SK-N-SH (cell line): ENCODE measurements around the gene SGPL1. TPM values are rescaled to one million over a fixed set of nuclear protein-coding genes. Genes with fewer than 3 reads are reported as not detected.
A peak's percentile ranks its signal among the peaks of the same experiment; 100 is the strongest.

Source experiments
- CTCF ChIA-PET: fragments of 300-600, 350-600 bp; formaldehyde crosslinking; extraction: SDS; loops from one replicate; lab custom pipeline; 2021; lab: Yijun Ruan, JAX
- POLR2A ChIA-PET: fragments of 350-600 bp; sonication (Branson Sonifier 250); formaldehyde crosslinking; extraction: SDS; loops from one replicate; lab custom pipeline; 2020; ENCODE audit warnings: antibody characterized with exemption, inconsistent platforms; lab: Yijun Ruan, JAX
- DNase-seq: peaks from one replicate; pipeline ENCODE4 v3.0.0; 2012
- H2AFZ ChIP-seq: fragments of 200-600 bp; sonication (generic); 2 replicates; pipeline ENCODE4 v1.8.1; 2016; ENCODE audit warnings: antibody characterized with exemption, mild to moderate bottlenecking, low read depth
- H3F3A ChIP-seq: fragments of 200-600 bp; sonication (generic); replicated peaks from 2 replicates; pipeline ENCODE3; 2016; ENCODE audit warnings: antibody characterized with exemption, mild to moderate bottlenecking; ENCODE audit not compliant: insufficient read depth
- H3K27ac ChIP-seq, 2 experiments: fragments of 200-500 bp in 1 of 2; fragments of 200-600 bp in 1 of 2; sonication (Bioruptor generic) in 1 of 2; sonication (generic), shearing (Covaris generic) in 1 of 2; 2 replicates each; pipeline versions ENCODE4 v1.5.1 to v1.6.1; 2014 to 2016; ENCODE audit warnings: low read depth in 2 of 2, inconsistent platforms in 1 of 2, low read length in 1 of 2, mild to moderate bottlenecking in 1 of 2, mixed read lengths in 1 of 2
- H3K27me3 ChIP-seq: fragments of 200-600 bp; sonication (generic), shearing (Covaris generic); 2 replicates; pipeline ENCODE4 v1.6.1; 2016; ENCODE audit warnings: mixed run types; ENCODE audit not compliant: insufficient read depth
- H3K36me3 ChIP-seq, 2 experiments: fragments of 200-500 bp in 1 of 2; fragments of 200-600 bp in 1 of 2; sonication (Bioruptor generic) in 1 of 2; sonication (generic) in 1 of 2; replicated peaks in 1 of 2; 2 replicates each; pipeline versions ENCODE3 to v1.5.1; 2014 to 2016; ENCODE audit warnings: low read length in 1 of 2, mild to moderate bottlenecking in 1 of 2; ENCODE audit not compliant: insufficient read depth in 2 of 2, control insufficient read depth in 1 of 2
- H3K4me1 ChIP-seq, 2 experiments: fragments of 200-500 bp in 1 of 2; fragments of 200-600 bp in 1 of 2; sonication (Bioruptor generic) in 1 of 2; sonication (generic), shearing (Covaris generic) in 1 of 2; 2 replicates each; pipeline versions ENCODE4 v1.5.1 to v1.6.1; 2014 to 2016; ENCODE audit warnings: low read depth in 1 of 2, low read length in 1 of 2, mixed run types in 1 of 2; ENCODE audit not compliant: insufficient read depth in 2 of 2, control insufficient read depth in 1 of 2
- H3K4me2 ChIP-seq: fragments of 200-600 bp; sonication (generic), shearing (Covaris generic); 2 replicates; pipeline ENCODE4 v1.6.1; 2017; ENCODE audit warnings: mixed run types
- H3K4me3 ChIP-seq, 2 experiments: fragments of 200-500 bp in 1 of 2; fragments of 200-600 bp in 1 of 2; sonication (Bioruptor generic) in 1 of 2; sonication (generic), shearing (Covaris generic) in 1 of 2; 2 replicates each; pipeline versions ENCODE4 v1.5.1 to v1.8.1; 2014 to 2016; ENCODE audit warnings: low read depth in 2 of 2, inconsistent platforms in 1 of 2, low read length in 1 of 2, mild to moderate bottlenecking in 1 of 2, mixed read lengths in 1 of 2, moderate library complexity in 1 of 2
- H3K79me2 ChIP-seq: fragments of 200-600 bp; sonication (generic); 2 replicates; pipeline ENCODE4 v1.8.1; 2017; ENCODE audit warnings: mild to moderate bottlenecking; ENCODE audit not compliant: insufficient read depth
- H3K9ac ChIP-seq: fragments of 200-600 bp; sonication (generic); 2 replicates; pipeline ENCODE4 v1.6.1; 2017; ENCODE audit warnings: mixed run types
- H3K9me2 ChIP-seq: fragments of 200-600 bp; sonication (generic); 2 replicates; pipeline ENCODE4 v1.6.1; 2017; ENCODE audit warnings: mixed run types
- H3K9me3 ChIP-seq: fragments of 200-600 bp; sonication (generic); 2 replicates; pipeline ENCODE4 v1.6.1; 2017; ENCODE audit warnings: mixed run types, mild to moderate bottlenecking, moderate library complexity
- H4K20me1 ChIP-seq: fragments of 200-600 bp; sonication (generic); 2 replicates; pipeline ENCODE4 v1.6.1; 2017; ENCODE audit warnings: mild to moderate bottlenecking, mixed run types; ENCODE audit not compliant: insufficient read depth
- CHD2 ChIP-seq: fragments of 150-350 bp; IDR thresholded peaks from 2 replicates; pipeline ENCODE4 v1.6.1; 2018; ENCODE audit warnings: low read length; ENCODE audit not compliant: partially characterized antibody
- EP300 ChIP-seq, 2 experiments: IDR thresholded peaks; 2 replicates each; pipeline versions ENCODE4 v1.4.0 to v1.6.1; 2012; ENCODE audit warnings: borderline replicate concordance in 1 of 2, low read depth in 1 of 2, low read length in 1 of 2
- FOSL2 ChIP-seq: IDR thresholded peaks from 2 replicates; pipeline ENCODE4 v1.4.0; 2012; ENCODE audit warnings: low read depth, mild to moderate bottlenecking, moderate library complexity, borderline replicate concordance
- FOXJ3 ChIP-seq: sonication (generic); formaldehyde crosslinking; IDR thresholded peaks from 2 replicates; pipeline ENCODE4 v1.5.1; 2020; ENCODE audit warnings: mild to moderate bottlenecking, missing genetic modification reagents
- GABPA ChIP-seq: IDR thresholded peaks from 2 replicates; pipeline ENCODE4 v1.4.0; 2012; ENCODE audit warnings: low read depth, mild to moderate bottlenecking
- GATA2 ChIP-seq: sonication (generic); formaldehyde crosslinking; IDR thresholded peaks from 2 replicates; pipeline ENCODE4 v1.5.0; 2020; ENCODE audit warnings: mild to moderate bottlenecking, missing genetic modification reagents
- MXI1 ChIP-seq: IDR thresholded peaks from 2 replicates; pipeline ENCODE4 v1.6.1; 2012; ENCODE audit warnings: mild to moderate bottlenecking, low read depth, low read length, improper control_type of control experiment
- RAD21 ChIP-seq: IDR thresholded peaks from 2 replicates; pipeline ENCODE4 v1.6.1; 2012; ENCODE audit warnings: mild to moderate bottlenecking, low read length
- RCOR1 ChIP-seq: fragments of 150-350 bp; IDR thresholded peaks from 2 replicates; pipeline ENCODE4 v1.6.1; 2017; ENCODE audit warnings: antibody characterized with exemption, low read length
- RFX5 ChIP-seq: IDR thresholded peaks from 2 replicates; pipeline ENCODE4 v1.6.1; 2012; ENCODE audit warnings: mild to moderate bottlenecking, improper control_type of control experiment, low read length
- SIN3A ChIP-seq: IDR thresholded peaks from 2 replicates; pipeline ENCODE4 v1.6.1; 2012; ENCODE audit warnings: low read depth, mild to moderate bottlenecking, low read length, moderate library complexity, borderline replicate concordance
- TCF12 ChIP-seq: IDR thresholded peaks from 2 replicates; pipeline ENCODE4 v1.4.0; 2012
- WGBS: methylation state at CpG from one replicate; pipeline ENCODE4 v1.1.6; 2017; ENCODE audit warnings: low lambda C conversion rate; 5-methylcytosine and 5-hydroxymethylcytosine counted together
- polyA plus RNA-seq, 3 experiments: library from polyadenylated mRNA; depleted of rRNA; stranded (reverse); fragments of >200 nt; gene quantifications; 2 replicates each; pipeline ENCODE4 v1.2.3, GENCODE V29; 2012
- TF ChIP-seq, protein P1 (sequence below): IDR thresholded peaks from 2 replicates; pipeline ENCODE4 v1.4.0; 2012; ENCODE audit warnings: low read depth, borderline replicate concordance
- TF ChIP-seq, protein P2 (sequence below): IDR thresholded peaks from 2 replicates; pipeline ENCODE4 v1.4.0; 2012; ENCODE audit warnings: low read depth
- TF ChIP-seq, protein P3 (sequence below): fragments of 150-350 bp; IDR thresholded peaks from 2 replicates; pipeline ENCODE4 v1.6.1; 2017; ENCODE audit warnings: antibody characterized with exemption, low read length, low read depth, borderline replicate concordance
- TF ChIP-seq, protein P4 (sequence below): fragments of 150-350 bp; IDR thresholded peaks from 2 replicates; pipeline ENCODE4 v1.6.1; 2016; ENCODE audit warnings: mild to moderate bottlenecking, low read depth, low read length

SGPL1 gene
- polyA plus RNA-seq, 1 of the 3 experiments (the other 2 are of a cell fraction), result 11.8 TPM

DNA sequence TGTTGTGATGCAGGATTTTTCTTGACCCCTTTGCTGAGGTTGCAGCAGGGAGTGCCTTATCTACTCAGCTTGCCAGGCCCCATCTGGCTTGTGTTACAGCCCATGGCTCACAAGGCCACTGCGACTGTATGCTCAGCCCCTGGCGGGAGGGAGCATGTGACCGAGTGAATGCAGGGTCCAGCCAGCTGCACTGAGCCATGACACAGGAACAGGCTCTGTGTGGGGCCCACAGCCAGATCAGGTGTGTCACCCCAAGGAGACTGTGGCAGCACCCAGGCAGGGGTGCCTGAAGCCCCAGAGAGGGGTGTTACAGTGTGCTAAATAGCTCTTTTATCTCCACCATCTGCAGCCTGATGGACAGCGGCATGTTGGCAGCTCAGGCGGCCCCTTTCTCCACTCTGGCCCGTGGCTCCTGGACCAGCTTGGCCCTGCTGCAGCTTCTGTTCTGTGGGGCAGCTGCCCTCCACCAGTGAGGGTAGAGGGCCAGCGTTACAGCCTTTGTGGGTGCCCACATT is 75.2 kb downstream of the SGPL1 start:
- POLR2A ChIA-PET, result interaction anchor here (0.7 to 1.5 kb wide), 7 partner anchors 12 to 386 kb away, joined by 3 to 8 read pairs (median 4); partner anchors contain the start of gene UNC5B
- Histone ChIP-seq H3K4me2 (no peak overlapping the region), H3F3A (no peaks in the 10 kb centered on the region), H3K9ac (no peak overlapping the region), H3K9me2 (no peaks in the 10 kb centered on the region), H4K20me1 (no peaks in the 10 kb centered on the region), H3K27ac (peak overlapping the region in 1 of 2 experiments; percentile 98; a peak in 2 of 4 replicates), H3K9me3 (no peaks in the 10 kb centered on the region), H2AFZ (no peak overlapping the region), H3K4me1 (peaks cover 6 to 43% of the 10 kb centered on the region in 2 experiments; a peak in 2 of 4 replicates), H3K36me3 (no peaks in the 10 kb centered on the region), H3K4me3 (no peak overlapping the region), H3K79me2 (no peaks in the 10 kb centered on the region), H3K27me3 (no peaks in the 10 kb centered on the region)
- peak; percentile 88 for DNase-seq
- CTCF ChIA-PET, result interaction anchor here (0.6 to 2.9 kb wide), 5 partner anchors 9 to 429 kb away, joined by 3 to 27 read pairs (median 3); partner anchors contain the start of gene SLC29A3
- WGBS, result 43% methylated on average over 3 of the region's 7 CpGs
- TF ChIP-seq, protein P1, sequence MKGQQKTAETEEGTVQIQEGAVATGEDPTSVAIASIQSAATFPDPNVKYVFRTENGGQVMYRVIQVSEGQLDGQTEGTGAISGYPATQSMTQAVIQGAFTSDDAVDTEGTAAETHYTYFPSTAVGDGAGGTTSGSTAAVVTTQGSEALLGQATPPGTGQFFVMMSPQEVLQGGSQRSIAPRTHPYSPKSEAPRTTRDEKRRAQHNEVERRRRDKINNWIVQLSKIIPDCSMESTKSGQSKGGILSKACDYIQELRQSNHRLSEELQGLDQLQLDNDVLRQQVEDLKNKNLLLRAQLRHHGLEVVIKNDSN, result peak; percentile 70; the same call in 1 of the 2 replicates
- TF ChIP-seq FOSL2, result no peak
- TF ChIP-seq GATA2 (CRISPR knock-in tag), result peak; percentile 97
- peak in 1 of 2 experiments; percentile 86; a peak in 2 of 4 replicates for TF ChIP-seq EP300 (IDR thresholded peaks at IDR 0.05; ENCODE audit: borderline replicate concordance in 1 of 2, low read depth in 1 of 2, low read length in 1 of 2)
- peak; percentile 70; the same call in 1 of the 2 replicates for TF ChIP-seq RCOR1
- TF ChIP-seq GABPA, result no peak
- TF ChIP-seq FOXJ3 (CRISPR knock-in tag), result peak; percentile 96
- peak; percentile 89 for TF ChIP-seq MXI1
- TF ChIP-seq, protein P2, sequence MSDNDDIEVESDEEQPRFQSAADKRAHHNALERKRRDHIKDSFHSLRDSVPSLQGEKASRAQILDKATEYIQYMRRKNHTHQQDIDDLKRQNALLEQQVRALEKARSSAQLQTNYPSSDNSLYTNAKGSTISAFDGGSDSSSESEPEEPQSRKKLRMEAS, result peak; percentile 41; the same call in 1 of the 2 replicates
- TF ChIP-seq CHD2, result peak; percentile 78
- TF ChIP-seq RAD21, result no peak; the same call in 1 of the 2 replicates
- TF ChIP-seq TCF12, result peak; percentile 49; the same call in 1 of the 2 replicates
- TF ChIP-seq, protein P3, sequence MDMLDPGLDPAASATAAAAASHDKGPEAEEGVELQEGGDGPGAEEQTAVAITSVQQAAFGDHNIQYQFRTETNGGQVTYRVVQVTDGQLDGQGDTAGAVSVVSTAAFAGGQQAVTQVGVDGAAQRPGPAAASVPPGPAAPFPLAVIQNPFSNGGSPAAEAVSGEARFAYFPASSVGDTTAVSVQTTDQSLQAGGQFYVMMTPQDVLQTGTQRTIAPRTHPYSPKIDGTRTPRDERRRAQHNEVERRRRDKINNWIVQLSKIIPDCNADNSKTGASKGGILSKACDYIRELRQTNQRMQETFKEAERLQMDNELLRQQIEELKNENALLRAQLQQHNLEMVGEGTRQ, result peak; percentile 53; the same call in 1 of the 2 replicates
- TF ChIP-seq, protein P4, sequence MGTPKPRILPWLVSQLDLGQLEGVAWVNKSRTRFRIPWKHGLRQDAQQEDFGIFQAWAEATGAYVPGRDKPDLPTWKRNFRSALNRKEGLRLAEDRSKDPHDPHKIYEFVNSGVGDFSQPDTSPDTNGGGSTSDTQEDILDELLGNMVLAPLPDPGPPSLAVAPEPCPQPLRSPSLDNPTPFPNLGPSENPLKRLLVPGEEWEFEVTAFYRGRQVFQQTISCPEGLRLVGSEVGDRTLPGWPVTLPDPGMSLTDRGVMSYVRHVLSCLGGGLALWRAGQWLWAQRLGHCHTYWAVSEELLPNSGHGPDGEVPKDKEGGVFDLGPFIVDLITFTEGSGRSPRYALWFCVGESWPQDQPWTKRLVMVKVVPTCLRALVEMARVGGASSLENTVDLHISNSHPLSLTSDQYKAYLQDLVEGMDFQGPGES, result no peak
- no peak for TF ChIP-seq SIN3A
- no peak for TF ChIP-seq RFX5
